Measurements from ENCODE around the gene C6orf132. TPM values are rescaled to one million over a fixed set of nuclear protein-coding genes. Genes with fewer than 3 reads are reported as not detected.

Gene C6orf132
- total and polyA plus RNA-seq, 2 of the 4 experiments (the other 2 are of a cell fraction): 0.72 to 1.7 TPM

GRCh38 chr6:42090819-42091717 lies 51.4 kb downstream of the C6orf132 start:
- no peak overlapping the region for H2AK9ac ChIP-seq (replicated peaks; ENCODE audit: low read depth, low read length, poor library complexity)
- H2BK15ac ChIP-seq (ENCODE audit: low read depth, low read length): no peak overlapping the region
- no TSS peak for BruUV-seq (replicated peaks)
- H3K9me1 ChIP-seq (ENCODE audit: insufficient read depth, low read length): peaks cover 3% of the 10 kb centered on the region
- no peak overlapping the region for H3K4me2 ChIP-seq (ENCODE audit: low read depth, low read length)
- H3K14ac ChIP-seq (replicated peaks; ENCODE audit: low read depth, low read length): no peak overlapping the region
- POLR2A ChIA-PET (ENCODE audit: unreplicated experiment): no interaction called here
- no peak overlapping the region for H3K56ac ChIP-seq (ENCODE audit: extremely low read depth, insufficient read depth, low read length)
- DNase-seq (no peak), ATAC-seq (ENCODE audit: low read depth) (no peak)
- dilution Hi-C loops (cut with HindIII; ENCODE audit: low sequenced_read_pairs, unreplicated experiment): no loop called here
- H3K79me1 ChIP-seq (ENCODE audit: low read depth in 1 of 2, low read length in 2 of 2): no peaks in the 10 kb centered on the region
- H3K4me1 ChIP-seq (ENCODE audit: control insufficient read depth, insufficient read depth, low read length): no peaks in the 10 kb centered on the region
- H4K91ac ChIP-seq (ENCODE audit: insufficient read depth, low read depth, low read length): no peak overlapping the region
- no peak for TF ChIP-seq NFE2L2 (IDR thresholded peaks at IDR 0.05; ENCODE audit: low read depth, low read length)
- no peak for TF ChIP-seq CEBPB (IDR thresholded peaks at IDR 0.05; ENCODE audit: low read depth, low read length)
- TF ChIP-seq CHD1 (IDR thresholded peaks at IDR 0.05; ENCODE audit: low read depth, low read length): no peak
- no peak for TF ChIP-seq BHLHE40 (IDR thresholded peaks at IDR 0.05; ENCODE audit: low read depth, low read length)
- no peak for TF ChIP-seq RCOR1 (IDR thresholded peaks at IDR 0.05; ENCODE audit: insufficient replicate concordance, low read length)
- no peak for TF ChIP-seq RAD21 (IDR thresholded peaks at IDR 0.05; ENCODE audit: low read length)
- TF ChIP-seq FOS (IDR thresholded peaks at IDR 0.05; ENCODE audit: low read depth, low read length): no peak
- TF ChIP-seq MXI1 (IDR thresholded peaks at IDR 0.05; ENCODE audit: borderline replicate concordance, low read depth, low read length): no peak
- TF ChIP-seq POLR2A (IDR thresholded peaks at IDR 0.05; ENCODE audit: low read depth, low read length): no peak
- no peak for TF ChIP-seq SMC3 (IDR thresholded peaks at IDR 0.05; ENCODE audit: low read depth, low read length)
- no peak for TF ChIP-seq MAFK (IDR thresholded peaks at IDR 0.05; ENCODE audit: low read depth, low read length)
- TF ChIP-seq USF2 (IDR thresholded peaks at IDR 0.05; ENCODE audit: low read depth, low read length): no peak
- intact Hi-C loops (cut with micrococcal nuclease): no loop called here
- H3K4me3 ChIP-seq (ENCODE audit: insufficient read depth, low read depth, low read length): no peak overlapping the region
- no peak overlapping the region for H2BK5ac ChIP-seq (ENCODE audit: low read depth, low read length, poor library complexity, severe bottlenecking)
- H2AFZ ChIP-seq (replicated peaks; ENCODE audit: low read length, poor library complexity): peak overlapping the region; percentile 63
- no peak overlapping the region for H3K23ac ChIP-seq (ENCODE audit: low read depth, low read length)
- CTCF ChIA-PET: no interaction called here
- no peaks in the 10 kb centered on the region for H3K9me3 ChIP-seq (ENCODE audit: control insufficient read depth, insufficient read depth, low read length)
- H3K18ac ChIP-seq (ENCODE audit: low read depth, low read length): no peak overlapping the region
- H2AK5ac ChIP-seq (ENCODE audit: low read depth, low read length): no peak overlapping the region; the same call in 1 of the 2 replicates
- no peak overlapping the region for H3K27ac ChIP-seq (ENCODE audit: insufficient read depth, low read length)
- no peak overlapping the region for H4K5ac ChIP-seq (ENCODE audit: low read depth, low read length)
- peaks cover 2% of the 10 kb centered on the region; the same call in 1 of the 2 replicates for H3K27me3 ChIP-seq (ENCODE audit: control insufficient read depth, insufficient read depth, low read length)
- 100% methylated on average over 2 of the region's 10 CpGs; no CpG with 5 or more reads in 1 of the 2 experiments for whole genome bisulfite sequencing, 2 experiments (ENCODE audit: extremely low coverage in 2 of 2, insufficient read length in 1 of 2)
- H2BK20ac ChIP-seq (ENCODE audit: low read depth, low read length): no peak overlapping the region
- H4K20me1 ChIP-seq (ENCODE audit: insufficient read depth, low read length): no peaks in the 10 kb centered on the region
- in situ Hi-C loops (cut with MboI; ENCODE audit: low sequenced_read_pairs): loop anchor here (25.0 kb wide), 1 partner anchor 796 kb away; the partner anchor contains the start of gene RPL7L1
- no peak overlapping the region for H3K9ac ChIP-seq (ENCODE audit: low read depth, low read length)
- H3K4ac ChIP-seq (ENCODE audit: low read depth, low read length): no peak overlapping the region
- no peak overlapping the region for H2BK120ac ChIP-seq (ENCODE audit: low read depth, low read length)
- no peak overlapping the region for H4K8ac ChIP-seq (ENCODE audit: low read depth in 2 of 2, low read length in 2 of 2)
- no peaks in the 10 kb centered on the region for H3K36me3 ChIP-seq (ENCODE audit: control insufficient read depth, insufficient read depth, low read length)

Measured in IMR-90 (cell line).